Endometrial microvascular endothelial cells (primary cell): Measurements from ENCODE around the gene WNT1. TPM values are rescaled to one million over a fixed set of nuclear protein-coding genes. Genes with fewer than 3 reads are reported as not detected.

Experiments used
- in situ Hi-C: cut with HindIII; loops from 2 replicates; pipeline ENCODE4 v1.10.0; 2017; ENCODE audit warnings: low sequenced_read_pairs, low pct_unique_long_range_greater_than_20kb; ENCODE audit errors: inconsistent ontology term
- total RNA-seq: library from RNA; depleted of rRNA; stranded (reverse); fragments of >200 nt; gene quantifications from one replicate; pipeline ENCODE4 v1.2.3, GENCODE V29; 2015; ENCODE audit errors: inconsistent ontology term

WNT1 gene
- total RNA-seq, 1 donor from 2014 or later, result not detected

GRCh38 chr12:48977290-48978281 is 536 bp upstream of the WNT1 start:
- in situ Hi-C loops, result no loop called here

- in situ Hi-C loops, result no loop called here
These were observed 849 bp downstream of the WNT1 start for GRCh38 chr12:48978741-48979601.

GRCh38 chr12:48979602-48980388 is 1.7 kb downstream of the WNT1 start:
- in situ Hi-C loops, result no loop called here

GRCh38 chr12:48980389-48980952 is 2.3 kb downstream of the WNT1 start:
- in situ Hi-C loops, result no loop called here

GRCh38 chr12:48980953-48981756 is 3.0 kb downstream of the WNT1 start:
- in situ Hi-C loops, result no loop called here

- in situ Hi-C loops, result no loop called here
These were observed 3.6 kb downstream of the WNT1 start for GRCh38 chr12:48981757-48982157.

- in situ Hi-C loops, result no loop called here
These were observed 4.4 kb downstream of the WNT1 start for GRCh38 chr12:48982397-48983080.

GRCh38 chr12:48985475-48985897 is 7.4 kb downstream of the WNT1 start:
- in situ Hi-C loops, result no loop called here

- in situ Hi-C loops, result no loop called here
These were observed 7.8 kb downstream of the WNT1 start for GRCh38 chr12:48985901-48986300.

GRCh38 chr12:48986720-48987291 is 8.7 kb downstream of the WNT1 start:
- in situ Hi-C loops, result no loop called here

GRCh38 chr12:48988030-48988649 is 10.0 kb downstream of the WNT1 start:
- in situ Hi-C loops, result no loop called here

GRCh38 chr12:48990552-48990951 is 12.4 kb downstream of the WNT1 start:
- in situ Hi-C loops, result no loop called here

- in situ Hi-C loops, result no loop called here
These were observed 13.3 kb downstream of the WNT1 start for GRCh38 chr12:48991247-48992050.

- in situ Hi-C loops, result no loop called here
These were observed 15.7 kb downstream of the WNT1 start for GRCh38 chr12:48993787-48994186.

- in situ Hi-C loops, result no loop called here
These were observed 16.3 kb downstream of the WNT1 start for GRCh38 chr12:48994224-48995085.
